Gastrocnemius medialis (tissue), 4 donors: ENCODE data around the gene FBXW2.

Experiments
- CTCF ChIP-seq, 5 experiments: fragments of 450-650 bp in 3 of 5; fragments of 200-600 bp in 2 of 5; sonication (generic) in 2 of 5; IDR thresholded peaks in 4 of 5; conservative IDR thresholded peaks in 1 of 5; 1 replicate in 4 of 5; 2 replicates in 1 of 5; pipeline ENCODE4 v1.5.1; 2016 to 2019; ENCODE audit warnings: antibody characterized with exemption in 5 of 5, mild to moderate bottlenecking in 3 of 5, moderate library complexity in 3 of 5
- POLR2A ChIP-seq, 2 donors: fragments of 450-650 bp; IDR thresholded peaks; one replicate each; pipeline ENCODE4 v1.6.1; 2017; ENCODE audit warnings: antibody characterized with exemption in 2 of 2, mild to moderate bottlenecking in 2 of 2, moderate library complexity in 2 of 2

GRCh38 chr9:120737416-120738165, 55.6 kb downstream of the FBXW2 start:
- no peak for TF ChIP-seq CTCF (IDR thresholded peaks at IDR 0.05 in 4 of 5, conservative IDR thresholded peaks at IDR 0.05 in 1 of 5)
- TF ChIP-seq POLR2A (IDR thresholded peaks at IDR 0.05), result no peak
